Mammary epithelial cell (primary cell): ENCODE measurements around the gene ZMYND12.

Source experiments
- CTCF ChIP-seq, 2 donors: IDR thresholded peaks in 1 of 2; conservative IDR thresholded peaks in 1 of 2; 2 replicates each; pipeline ENCODE4 v1.5.1; 2011 to 2012; ENCODE audit warnings: inconsistent platforms in 2 of 2, low read length in 2 of 2, mild to moderate bottlenecking in 2 of 2, control low read depth in 1 of 2, low read depth in 1 of 2; ENCODE audit not compliant: insufficient read depth in 1 of 2; ENCODE audit errors: extremely low read depth in 1 of 2
- EZH2 ChIP-seq: IDR thresholded peaks from 2 replicates; pipeline ENCODE4 v1.6.1; 2012; ENCODE audit warnings: low read length, inconsistent platforms, borderline replicate concordance

GRCh38 chr1:42392255-42392654, 63.6 kb downstream of the ZMYND12 start:
- no peak for TF ChIP-seq CTCF (conservative IDR thresholded peaks at IDR 0.05 in 1 of 2, IDR thresholded peaks at IDR 0.05 in 1 of 2; ENCODE audit: extremely low read depth in 1 of 2, insufficient read depth in 1 of 2, low read depth in 1 of 2, low read length in 2 of 2)
- no peak for TF ChIP-seq EZH2
